OCI-LY3 (cell line): ENCODE data around the gene TMEM247.

Experiments used
- EZH2phosphoT487 ChIP-seq: fragments of 200-600 bp; shearing (Covaris generic); IDR thresholded peaks from 2 replicates; pipeline ENCODE4 v1.6.1; 2018; ENCODE audit warnings: antibody characterized with exemption, mixed run types, low read depth
- TF ChIP-seq, protein P1 (sequence below): fragments of 200-600, 300-600 bp; sonication (generic); IDR thresholded peaks from 2 replicates; pipeline ENCODE4 v1.5.1; 2014; ENCODE audit warnings: antibody characterized with exemption, low read length, low read depth

DNA sequence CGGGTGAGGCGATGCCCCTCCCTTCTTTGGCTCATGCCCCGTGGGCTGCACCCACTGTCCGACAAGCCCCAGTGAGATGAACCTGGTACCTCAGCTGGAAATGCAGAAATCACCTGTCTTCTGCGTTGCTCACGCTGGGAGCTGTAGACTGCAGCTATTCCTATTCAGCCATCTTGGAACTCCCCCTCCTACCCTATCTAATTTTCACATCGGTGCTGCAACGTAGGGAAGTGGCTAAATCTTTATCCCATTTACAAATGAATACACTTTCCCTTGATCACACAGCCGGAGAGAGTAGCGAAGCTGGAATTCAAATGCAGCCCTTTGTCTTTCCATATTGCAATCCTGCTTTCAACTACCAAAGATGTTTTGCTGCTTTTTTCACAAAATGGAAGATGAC lies 1.4 kb upstream of the TMEM247 start:
- TF ChIP-seq, protein P1, sequence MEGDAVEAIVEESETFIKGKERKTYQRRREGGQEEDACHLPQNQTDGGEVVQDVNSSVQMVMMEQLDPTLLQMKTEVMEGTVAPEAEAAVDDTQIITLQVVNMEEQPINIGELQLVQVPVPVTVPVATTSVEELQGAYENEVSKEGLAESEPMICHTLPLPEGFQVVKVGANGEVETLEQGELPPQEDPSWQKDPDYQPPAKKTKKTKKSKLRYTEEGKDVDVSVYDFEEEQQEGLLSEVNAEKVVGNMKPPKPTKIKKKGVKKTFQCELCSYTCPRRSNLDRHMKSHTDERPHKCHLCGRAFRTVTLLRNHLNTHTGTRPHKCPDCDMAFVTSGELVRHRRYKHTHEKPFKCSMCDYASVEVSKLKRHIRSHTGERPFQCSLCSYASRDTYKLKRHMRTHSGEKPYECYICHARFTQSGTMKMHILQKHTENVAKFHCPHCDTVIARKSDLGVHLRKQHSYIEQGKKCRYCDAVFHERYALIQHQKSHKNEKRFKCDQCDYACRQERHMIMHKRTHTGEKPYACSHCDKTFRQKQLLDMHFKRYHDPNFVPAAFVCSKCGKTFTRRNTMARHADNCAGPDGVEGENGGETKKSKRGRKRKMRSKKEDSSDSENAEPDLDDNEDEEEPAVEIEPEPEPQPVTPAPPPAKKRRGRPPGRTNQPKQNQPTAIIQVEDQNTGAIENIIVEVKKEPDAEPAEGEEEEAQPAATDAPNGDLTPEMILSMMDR = no peak
- no peak for TF ChIP-seq EZH2phosphoT487
